Muscle of leg (tissue), 11 donors: ENCODE data around the gene PLIN5. TPM values are rescaled to one million over a fixed set of nuclear protein-coding genes. Genes with fewer than 3 reads are reported as not detected.
A peak's percentile ranks its signal among the peaks of the same experiment; 100 is the strongest.
"Not testable (repeated sequence)": the region's sequence is repeated elsewhere in the genome, so short reads cannot be mapped to it uniquely, and the experiment has no call there.

ENCODE experiments used
- DNase-seq: peaks from one replicate; pipeline ENCODE4 v3.0.0; 2013
- H3K27ac ChIP-seq: one replicate; pipeline ENCODE4 v1.5.1; 2013; ENCODE audit warnings: mild to moderate bottlenecking, low read length, control low read depth
- H3K27me3 ChIP-seq: one replicate; pipeline ENCODE4 v1.6.1; 2013; ENCODE audit warnings: low read length; ENCODE audit not compliant: control insufficient read depth, insufficient read depth
- H3K36me3 ChIP-seq: one replicate; pipeline ENCODE4 v1.6.1; 2013; ENCODE audit warnings: low read length; ENCODE audit not compliant: control insufficient read depth, insufficient read depth
- H3K4me1 ChIP-seq: one replicate; pipeline ENCODE4 v1.6.1; 2013; ENCODE audit warnings: low read length; ENCODE audit not compliant: control insufficient read depth, insufficient read depth
- H3K4me3 ChIP-seq: one replicate; pipeline ENCODE4 v1.5.1; 2013; ENCODE audit warnings: low read length, control low read depth
- H3K9me3 ChIP-seq: replicated peaks from 2 replicates; pipeline ENCODE4 v1.6.1; 2013; ENCODE audit warnings: low read depth, low read length; ENCODE audit not compliant: control insufficient read depth
- WGBS: methylation state at CpG from one replicate; pipeline ENCODE4 v1.1.5; 2013; ENCODE audit warnings: missing lambda C conversion rate; ENCODE audit not compliant: insufficient coverage; 5-methylcytosine and 5-hydroxymethylcytosine counted together
- polyA plus RNA-seq, 8 donors: library from polyadenylated mRNA; unstranded; fragments of 120-200 nt; gene quantifications; one replicate each; pipeline versions ENCODE4 v1.2.1 to v1.2.3, GENCODE V29; 2013; ENCODE audit warnings: inconsistent platforms in 1 of 8, low replicate concordance in 1 of 8; ENCODE audit not compliant: insufficient read length in 8 of 8, insufficient read depth in 1 of 8
- total RNA-seq: library from RNA; stranded (reverse); fragments of 120-200 nt; gene quantifications from one replicate; pipeline ENCODE4 v1.2.4, GENCODE V29; 2013

PLIN5 gene
- total and polyA plus RNA-seq, 9 donors, result 0.83 to 5.2 (median 1.9) TPM

- peaks cover 47% of the 10 kb centered on the region for H3K4me1 ChIP-seq
- no peaks in the 10 kb centered on the region for H3K9me3 ChIP-seq
- no peak overlapping the region for H3K4me3 ChIP-seq
- no peaks in the 10 kb centered on the region for H3K27me3 ChIP-seq
- WGBS, result 36% methylated on average over 13 of the region's 14 CpGs
- no peaks in the 10 kb centered on the region for H3K36me3 ChIP-seq
- peak; percentile 64 for DNase-seq
- no peak overlapping the region for H3K27ac ChIP-seq
Observed at GRCh38 chr19:4567584-4568071, 32.6 kb upstream of the PLIN5 start.

- WGBS, result 60% methylated on average over 22 of the region's 35 CpGs
- H3K9me3 ChIP-seq, result no peaks in the 10 kb centered on the region
- H3K36me3 ChIP-seq, result no peaks in the 10 kb centered on the region
- DNase-seq, result peak; percentile 61
- H3K27me3 ChIP-seq, result no peaks in the 10 kb centered on the region
- no peak overlapping the region for H3K4me3 ChIP-seq
- H3K27ac ChIP-seq, result no peak overlapping the region
- H3K4me1 ChIP-seq, result peaks cover 43% of the 10 kb centered on the region
Observed at GRCh38 chr19:4566402-4567051, 31.5 kb upstream of the PLIN5 start.

GRCh38 chr19:4563562-4563961 lies 28.5 kb upstream of the PLIN5 start:
- H3K36me3 ChIP-seq, H3K27ac ChIP-seq, H3K4me3 ChIP-seq, DNase-seq, H3K9me3 ChIP-seq, H3K27me3 ChIP-seq: not testable (repeated sequence)
- 76% methylated on average over 2 of the region's 5 CpGs for WGBS
- peaks cover 28% of the 10 kb centered on the region for H3K4me1 ChIP-seq

GRCh38 chr19:4562085-4562484 lies 27.1 kb upstream of the PLIN5 start:
- H3K27ac ChIP-seq, result not testable (repeated sequence)
- 63% methylated on average over 3 of the region's 7 CpGs for WGBS

GRCh38 chr19:4559569-4559968 lies 24.5 kb upstream of the PLIN5 start, which contains the start of gene SEMA6B:
Gene SEMA6B (minus strand): TSS chr19:4559684. CDS start chr19:4558457, 1,227 bp downstream.
- WGBS, result 54% methylated on average over 12 of the region's 13 CpGs
- DNase-seq, result peak; percentile 61
- H3K36me3 ChIP-seq, result peaks cover 23% of the 10 kb centered on the region
- H3K27ac ChIP-seq, result peak within 1 kb of the TSS; percentile 74
- no peaks in the 10 kb centered on the region for H3K27me3 ChIP-seq
- H3K9me3 ChIP-seq, result no peaks in the 10 kb centered on the region
- peak within 1 kb of the TSS; percentile 29 for H3K4me3 ChIP-seq
- peaks cover 8% of the 10 kb centered on the region for H3K4me1 ChIP-seq

More at GRCh38 chr19:4562085-4562484, 27.1 kb upstream of the PLIN5 start:
- not testable (repeated sequence) for DNase-seq, H3K27me3 ChIP-seq, H3K9me3 ChIP-seq, H3K36me3 ChIP-seq, H3K4me3 ChIP-seq
- H3K4me1 ChIP-seq, result peaks cover 27% of the 10 kb centered on the region

- Histone ChIP-seq H3K27me3 (no peaks in the 10 kb centered on the region), H3K36me3 (peaks cover 32% of the 10 kb centered on the region), H3K4me3 (peak overlapping the region; percentile 29), H3K4me1 (peaks cover 8% of the 10 kb centered on the region), H3K9me3 (no peaks in the 10 kb centered on the region), H3K27ac (no peak overlapping the region)
- no peak for DNase-seq
- WGBS, result 28% methylated on average over 23 of the region's 44 CpGs
Observed at GRCh38 chr19:4557971-4558941, 23.2 kb upstream of the PLIN5 start.

- Histone ChIP-seq H3K36me3 (peaks cover 39% of the 10 kb centered on the region), H3K4me1 (peaks cover 8% of the 10 kb centered on the region), H3K27ac (no peak overlapping the region), H3K27me3 (no peaks in the 10 kb centered on the region), H3K9me3 (no peaks in the 10 kb centered on the region), H3K4me3 (peak overlapping the region; percentile 24)
- no peak for DNase-seq
- WGBS, result 79% methylated on average over 25 of the region's 33 CpGs
Observed at GRCh38 chr19:4557144-4557970, 22.3 kb upstream of the PLIN5 start.

GRCh38 chr19:4556597-4557127 lies 21.6 kb upstream of the PLIN5 start:
- 80% methylated on average over 20 of the region's 25 CpGs for WGBS
- Histone ChIP-seq H3K27me3 (no peaks in the 10 kb centered on the region), H3K27ac (no peak overlapping the region), H3K4me3 (no peak overlapping the region), H3K36me3 (peaks cover 44% of the 10 kb centered on the region), H3K9me3 (no peaks in the 10 kb centered on the region), H3K4me1 (peaks cover 8% of the 10 kb centered on the region)
- DNase-seq, result no peak

GRCh38 chr19:4555657-4556561 lies 20.9 kb upstream of the PLIN5 start:
- Histone ChIP-seq H3K36me3 (peaks cover 45% of the 10 kb centered on the region), H3K9me3 (no peaks in the 10 kb centered on the region), H3K27me3 (no peaks in the 10 kb centered on the region), H3K27ac (no peak overlapping the region), H3K4me3 (no peak overlapping the region), H3K4me1 (peaks cover 8% of the 10 kb centered on the region)
- 59% methylated on average over 41 of the region's 43 CpGs for WGBS
- DNase-seq, result no peak
